GM12878 (cell line): ENCODE results near the gene CPS1. TPM values are rescaled to one million over a fixed set of nuclear protein-coding genes. Genes with fewer than 3 reads are reported as not detected.

Experiments used
- ATAC-seq: fragments of 200-7000 bp; cut with Tn5 transposase; 3 replicates; pipeline ENCODE4 v1.9.1; 2020; ENCODE audit warnings: mild to moderate bottlenecking, moderate library complexity
- Bru-seq: library from RNA; stranded (reverse); fragments of 400-500 nt; gene quantifications from one replicate; lab custom pipeline; 2021; lab: Mats Ljungman, UMichigan
- BruChase-seq, 2 experiments: library from RNA; stranded (reverse); fragments of 400-500 nt; gene quantifications; one replicate each; lab custom pipeline; 2021; lab: Mats Ljungman, UMichigan
- BruUV-seq: library from RNA; stranded (reverse); fragments of 400-500 nt; replicated peaks from 2 replicates; lab custom pipeline; 2021; lab: Mats Ljungman, UMichigan
- CTCF ChIA-PET: fragments of 300-600 bp; sonication (Branson Sonifier 250); formaldehyde crosslinking; extraction: SDS; loops from one replicate; lab custom pipeline; 2021; ENCODE audit warnings: inconsistent platforms; lab: Yijun Ruan, JAX
- POLR2A ChIA-PET: fragments of 350-600 bp; formaldehyde crosslinking; extraction: SDS; loops from one replicate; lab custom pipeline; 2021; ENCODE audit warnings: inconsistent platforms; lab: Charles Lee
- RAD21 ChIA-PET: fragments of 300-600 bp; sonication (Branson Sonifier 250); formaldehyde crosslinking; loops from one replicate; lab custom pipeline; 2023; ENCODE audit warnings: antibody characterized with exemption; ENCODE audit not compliant: unreplicated experiment; lab: Charles Lee
- SMC1A ChIA-PET: fragments of 300-600 bp; sonication (Branson Sonifier 250); formaldehyde crosslinking; loops from one replicate; lab custom pipeline; 2023; ENCODE audit not compliant: unreplicated experiment, uncharacterized antibody; lab: Charles Lee
- DNase-seq: peaks from one replicate; pipeline ENCODE4 v3.0.0-alpha.2; 2011; ENCODE audit warnings: low read depth, low spot score
- FAIRE-seq: peaks from 3 replicates; lab custom pipeline; 2011; peaks lifted over from hg19 to GRCh38; lab: Jason Lieb, UNC
- H2AFZ ChIP-seq: 2 replicates; pipeline ENCODE4 v1.6.0; 2011; ENCODE audit warnings: low read depth, low read length, control low read depth; ENCODE audit not compliant: control insufficient read depth
- H3K27ac ChIP-seq: 2 replicates; pipeline ENCODE4 v1.5.1; 2011; ENCODE audit warnings: control low read depth; ENCODE audit not compliant: control insufficient read depth, insufficient read depth
- H3K27me3 ChIP-seq, 2 experiments: replicated peaks in 1 of 2; 2 replicates each; pipeline versions ENCODE4 v1.6.0 to v1.6.1; 2011; ENCODE audit warnings: low read length in 1 of 2; ENCODE audit not compliant: control insufficient read depth in 2 of 2, insufficient read depth in 2 of 2
- H3K36me3 ChIP-seq, 2 experiments: 2 replicates each; pipeline ENCODE4 v1.5.1; 2011; ENCODE audit warnings: low read length in 1 of 2; ENCODE audit not compliant: control insufficient read depth in 2 of 2, insufficient read depth in 2 of 2
- H3K4me1 ChIP-seq: 2 replicates; pipeline ENCODE4 v1.6.1; 2011; ENCODE audit warnings: mild to moderate bottlenecking, low read length, moderate library complexity, mixed read lengths; ENCODE audit not compliant: control insufficient read depth, insufficient read depth
- H3K4me2 ChIP-seq: 2 replicates; pipeline ENCODE4 v1.6.0; 2011; ENCODE audit warnings: control low read depth; ENCODE audit not compliant: control insufficient read depth, insufficient read depth
- H3K4me3 ChIP-seq: fragments of 200-600 bp; sonication (generic); 2 replicates; pipeline ENCODE4 v1.5.1; 2016
- H3K79me2 ChIP-seq: 2 replicates; pipeline ENCODE4 v1.6.0; 2011; ENCODE audit warnings: low read length; ENCODE audit not compliant: control insufficient read depth, insufficient read depth
- H3K9ac ChIP-seq: 2 replicates; pipeline ENCODE4 v1.8.0; 2011; ENCODE audit warnings: low read length, control low read depth, mixed read lengths; ENCODE audit not compliant: control insufficient read depth, insufficient read depth
- H3K9me3 ChIP-seq: replicated peaks from 3 replicates; pipeline ENCODE4 v1.5.1; 2011; ENCODE audit warnings: mild to moderate bottlenecking, low read length; ENCODE audit not compliant: control insufficient read depth, insufficient read depth
- H4K20me1 ChIP-seq: 2 replicates; pipeline ENCODE4 v1.6.0; 2011; ENCODE audit not compliant: control insufficient read depth, insufficient read depth
- E4F1 ChIP-seq: fragments of 450-650 bp; IDR thresholded peaks from 2 replicates; pipeline ENCODE4 v1.6.1; 2018; ENCODE audit warnings: borderline replicate concordance, mild to moderate bottlenecking; ENCODE audit not compliant: partially characterized antibody
- JUNB ChIP-seq: IDR thresholded peaks from 2 replicates; pipeline ENCODE4 v1.6.1; 2016; ENCODE audit warnings: antibody characterized with exemption, mild to moderate bottlenecking
- SMARCA5 ChIP-seq: fragments of 450-650 bp; IDR thresholded peaks from 2 replicates; pipeline ENCODE4 v1.6.1; 2017; ENCODE audit warnings: mild to moderate bottlenecking
- WGBS: methylation state at CpG from one replicate; pipeline ENCODE4 v1.1.6; 2016; ENCODE audit warnings: low lambda C conversion rate; ENCODE audit not compliant: insufficient replicate concordance, insufficient coverage; ENCODE audit errors: missing lambda C conversion rate; 5-methylcytosine and 5-hydroxymethylcytosine counted together
- in situ Hi-C: fragments of 300-500 bp; cut with MboI; formaldehyde crosslinking; loops from 9 replicates; pipeline ENCODE4 v1.14.3; 2018; ENCODE audit warnings: mixed read lengths
- intact Hi-C: fragments of 100-400 bp; cut with micrococcal nuclease; formaldehyde crosslinking; loops from one replicate; pipeline ENCODE4 v1.14.2; 2022; ENCODE audit not compliant: unreplicated experiment
- long read RNA-seq, 2 experiments: library from polyadenylated mRNA; unstranded; transcript quantifications; one replicate each; pipeline ENCODE4 v2.0.0, GENCODE V29; 2019 to 2020
- polyA minus RNA-seq, 3 experiments: library from RNA; depleted of rRNA, polyadenylated mRNA; stranded (reverse); fragments of >200 nt; gene quantifications; 2 replicates each; pipeline ENCODE4 v1.2.3, GENCODE V29; 2011
- polyA plus RNA-seq, 11 experiments: library from polyadenylated mRNA; depleted of rRNA in 4 of 11; unstranded in 6 of 11; stranded (reverse) in 5 of 11; fragments of >200 nt; fragmentation: Nextera tagmentation in 4 of 11; fragmentation: Illumina TruSeq in 1 of 11; extraction: Ambion mirVana in 4 of 11; extraction: Trizol in 1 of 11; gene quantifications; 1 replicate in 1 of 11; 2 replicates in 10 of 11; pipeline versions ENCODE4 v1.2.1 to v1.2.3, GENCODE V29; 2011 to 2016; ENCODE audit warnings: inconsistent platforms in 2 of 11, missing spikeins in 2 of 11, low read depth in 1 of 11
- total RNA-seq, 4 experiments: library from RNA; depleted of rRNA in 3 of 4; stranded (reverse); fragments of >200 nt in 3 of 4; fragmentation: Illumina TruSeq in 1 of 4; extraction: Trizol in 1 of 4; gene quantifications; 2 replicates each; pipeline versions ENCODE4 v1.2.1 to v1.2.3, GENCODE V29; 2013 to 2021

The CPS1 gene
- 10.2 and 14.2 TPM in 2 replicates for total RNA-seq (2013; cell fraction: nucleolus; rRNA removed)
- total RNA-seq (2014; rRNA removed) (1.1 and 2.1 TPM in 2 replicates), total RNA-seq (2014; rRNA removed; fragmentation: Illumina TruSeq; extraction: Trizol) (0.63 and 0.78 TPM in 2 replicates), total RNA-seq (2021) (0.77 and 1.0 TPM in 2 replicates), polyA plus RNA-seq (2011; rRNA removed) (4.6 and 5.7 TPM in 2 replicates), polyA plus RNA-seq (2014; fragmentation: Illumina TruSeq; extraction: Trizol) (0.59 and 0.63 TPM in 2 replicates), polyA plus RNA-seq (2014; fragmentation: Nextera tagmentation; extraction: Ambion mirVana) (under 1 TPM; 0.20 to 0.32 TPM), polyA plus RNA-seq (2014; rRNA removed) (0.32 and 0.47 TPM in 2 replicates), polyA plus RNA-seq (2016; fragmentation: Nextera tagmentation; extraction: Ambion mirVana) (under 1 TPM; 0.32 to 0.48 TPM), polyA minus RNA-seq (2011; rRNA and poly(A)+ RNA removed) (8.8 and 11.8 TPM in 2 replicates), Bru-seq, nascent RNA (percentile 30 among the genes with signal in this experiment), BruChase-seq, experiment 1, labeled RNA remaining after a 6-hour chase (percentile 24 among the genes with signal in this experiment), BruChase-seq, experiment 2, labeled RNA remaining after a 2-hour chase (percentile 23 among the genes with signal in this experiment)
- 1.8 TPM for polyA plus RNA-seq (2011; ENCODE audit: low read depth)
- polyA plus RNA-seq (2011; cell fraction: cytosol; rRNA removed): 1.4 and 2.2 TPM in 2 replicates
- polyA plus RNA-seq (2011; cell fraction: nucleus; rRNA removed): 10.3 and 17.4 TPM in 2 replicates
- polyA plus RNA-seq (2012): 0.84 and 0.87 TPM in 2 replicates
- polyA minus RNA-seq (2011; cell fraction: cytosol; rRNA and poly(A)+ RNA removed): 13.1 and 20.1 TPM in 2 replicates
- polyA minus RNA-seq (2011; cell fraction: nucleus; rRNA and poly(A)+ RNA removed): 12.6 and 14.9 TPM in 2 replicates
- long read RNA-seq, experiment 1, partial matches to known transcripts: 1 of 1 reads
- long read RNA-seq, experiment 1, other reads (novel, unspliced or antisense): 0 of 1 reads
- long read RNA-seq, experiment 2, partial matches to known transcripts: 1 of 5 reads
- long read RNA-seq, experiment 2, other reads (novel, unspliced or antisense): 4 of 5 reads

DNA sequence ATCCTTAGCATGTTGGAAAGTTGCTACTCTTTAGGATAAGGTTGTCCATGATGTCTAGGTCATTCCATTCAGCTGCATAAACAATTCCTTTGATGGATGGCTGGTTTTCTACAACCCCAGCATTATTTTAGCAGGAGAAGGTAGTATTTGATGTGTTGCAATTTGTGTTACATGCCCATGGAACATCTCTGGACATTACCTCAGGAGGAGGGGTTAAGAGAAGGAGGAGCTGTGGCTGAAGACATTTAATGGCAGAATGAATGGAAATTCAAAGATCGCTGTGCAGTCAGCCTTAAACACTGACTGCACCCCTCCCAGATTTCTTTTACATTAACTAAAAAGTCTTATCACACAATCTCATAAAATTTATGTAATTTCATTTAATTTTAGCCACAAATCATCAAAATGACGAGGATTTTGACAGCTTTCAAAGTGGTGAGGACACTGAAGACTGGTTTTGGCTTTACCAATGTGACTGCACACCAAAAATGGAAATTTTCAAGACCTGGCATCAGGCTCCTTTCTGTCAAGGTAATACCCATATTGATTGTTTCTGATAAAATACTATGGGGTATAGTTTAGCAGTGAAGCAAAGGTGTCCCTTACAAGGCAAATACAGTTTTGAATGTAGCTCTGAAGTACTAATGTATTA lies at the start of gene CPS1:
Gene CPS1 (plus strand): TSS at position 271 of the 652 bp plus-strand sequence. CDS start 135 bp downstream, at position 406.
- FAIRE-seq (no peak), ATAC-seq (no peak), DNase-seq (no peak)
- H3K9ac ChIP-seq: no peak within 1 kb of the TSS
- 29% methylated on average over 2 of the region's 2 CpGs for WGBS
- in situ Hi-C loops (no loop called here), intact Hi-C loops (no loop called here)
- ChIA-PET POLR2A (no interaction called here), SMC1A (interaction anchor here (1.1 kb wide), 1 partner anchor 20 kb away, joined by 3 read pairs; no protein-coding TSS in a partner anchor), CTCF (interaction anchor here (1.4 kb wide), 1 partner anchor 18 kb away, joined by 4 read pairs; no protein-coding TSS in a partner anchor), RAD21 (no interaction called here)
- H3K9me3 ChIP-seq: no peaks in the 10 kb centered on the region
- H3K4me1 ChIP-seq: no peaks in the 10 kb centered on the region
- no peak within 1 kb of the TSS for H2AFZ ChIP-seq
- H4K20me1 ChIP-seq: no peaks in the 10 kb centered on the region
- no peak within 1 kb of the TSS for H3K4me3 ChIP-seq
- no TSS peak for BruUV-seq
- H3K27ac ChIP-seq: no peak within 1 kb of the TSS
- no peak within 1 kb of the TSS for H3K4me2 ChIP-seq
- no peaks in the 10 kb centered on the region for H3K36me3 ChIP-seq
- H3K27me3 ChIP-seq: no peaks in the 10 kb centered on the region
- no peaks in the 10 kb centered on the region for H3K79me2 ChIP-seq
- TF ChIP-seq SMARCA5 (no peak), E4F1 (no peak), JUNB (no peak)
